SK-N-SH treated with all-trans-retinoic acid at 6 μM for 48 hours (cell line): ENCODE measurements around the gene CAD.

ENCODE experiments used
- ATAC-seq: fragments of 200-7000 bp; cut with Tn5 transposase; 3 replicates; pipeline ENCODE4 v1.9.1; 2020; ENCODE audit warnings: mild to moderate bottlenecking, moderate library complexity
- ARNTL ChIP-seq: fragments of 450-650 bp; formaldehyde crosslinking; IDR thresholded peaks from 2 replicates; pipeline ENCODE4 v1.5.0; 2020; ENCODE audit warnings: low read depth, mild to moderate bottlenecking, moderate library complexity, borderline replicate concordance
- BACH2 ChIP-seq: fragments of 250-450 bp; sonication (Bioruptor Pico); IDR thresholded peaks from 2 replicates; pipeline ENCODE4 v1.9.0; 2021; ENCODE audit warnings: mild to moderate bottlenecking, borderline replicate concordance
- CSDC2 ChIP-seq: fragments of 250-450 bp; sonication (Bioruptor Pico); IDR thresholded peaks from 2 replicates; pipeline ENCODE4 v1.5.0; 2020; ENCODE audit warnings: mild to moderate bottlenecking, moderate library complexity
- CSRNP3 ChIP-seq: fragments of 250-450 bp; sonication (Bioruptor Pico); IDR thresholded peaks from 2 replicates; pipeline ENCODE4 v1.5.1; 2021; ENCODE audit warnings: mild to moderate bottlenecking, moderate library complexity
- ESRRG ChIP-seq: fragments of 250-450 bp; sonication (Bioruptor Pico); IDR thresholded peaks from 2 replicates; pipeline ENCODE4 v1.6.1; 2021; ENCODE audit warnings: mild to moderate bottlenecking
- ISL1 ChIP-seq: fragments of 250-450 bp; sonication (Bioruptor Pico); IDR thresholded peaks from 2 replicates; pipeline ENCODE4 v2.1.2; 2022; ENCODE audit warnings: mild to moderate bottlenecking, moderate library complexity
- OSR1 ChIP-seq: fragments of 250-450 bp; sonication (Bioruptor Pico); IDR thresholded peaks from 2 replicates; pipeline ENCODE4 v1.8.0; 2022; ENCODE audit warnings: moderate library complexity, mild to moderate bottlenecking, inconsistent platforms
- PATZ1 ChIP-seq: fragments of 250-450 bp; sonication (Bioruptor Pico); IDR thresholded peaks from 2 replicates; pipeline ENCODE4 v1.8.0; 2020; ENCODE audit warnings: mild to moderate bottlenecking, moderate library complexity, borderline replicate concordance
- POU6F1 ChIP-seq: fragments of 250-450 bp; sonication (Bioruptor Pico); IDR thresholded peaks from 2 replicates; pipeline ENCODE4 v1.8.0; 2021; ENCODE audit warnings: low read depth, mild to moderate bottlenecking, moderate library complexity, borderline replicate concordance
- PPARA ChIP-seq: fragments of 250-450 bp; sonication (Bioruptor Pico); IDR thresholded peaks from 2 replicates; pipeline ENCODE4 v1.5.0; 2020; ENCODE audit warnings: mild to moderate bottlenecking, borderline replicate concordance
- SNAI2 ChIP-seq: fragments of 250-450 bp; sonication (Bioruptor Pico); IDR thresholded peaks from 2 replicates; pipeline ENCODE4 v1.5.0; 2020; ENCODE audit warnings: mild to moderate bottlenecking, moderate library complexity
- TCF4 ChIP-seq: fragments of 250-450 bp; sonication (Bioruptor Pico); IDR thresholded peaks from 2 replicates; pipeline ENCODE4 v1.8.0; 2021; ENCODE audit warnings: mild to moderate bottlenecking, moderate library complexity, borderline replicate concordance
- TOX ChIP-seq: fragments of 250-450 bp; sonication (Bioruptor Pico); IDR thresholded peaks from 2 replicates; pipeline ENCODE4 v1.8.0; 2021; ENCODE audit warnings: mild to moderate bottlenecking, moderate library complexity, borderline replicate concordance
- TSHZ2 ChIP-seq: fragments of 250-450 bp; sonication (Bioruptor Pico); IDR thresholded peaks from 2 replicates; pipeline ENCODE4 v1.5.0; 2020; ENCODE audit warnings: mild to moderate bottlenecking, moderate library complexity
- ZFP3 ChIP-seq: fragments of 250-450 bp; sonication (Bioruptor Pico); IDR thresholded peaks from 2 replicates; pipeline ENCODE4 v1.5.0; 2020; ENCODE audit warnings: mild to moderate bottlenecking, moderate library complexity
- ZFP30 ChIP-seq: fragments of 450-650 bp; formaldehyde crosslinking; IDR thresholded peaks from 2 replicates; pipeline ENCODE4 v1.5.0; 2022; ENCODE audit warnings: mild to moderate bottlenecking, moderate library complexity
- ZNF565 ChIP-seq: fragments of 450-650 bp; formaldehyde crosslinking; conservative IDR thresholded peaks from 2 replicates; pipeline ENCODE4 v1.5.0; 2020; ENCODE audit warnings: low read depth, mild to moderate bottlenecking, moderate library complexity
- ZNF70 ChIP-seq: fragments of 450-650 bp; formaldehyde crosslinking; IDR thresholded peaks from 2 replicates; pipeline ENCODE4 v1.5.0; 2020; ENCODE audit warnings: mild to moderate bottlenecking, moderate library complexity

Gene CAD

GRCh38 chr2:27280826-27281225 is 63.7 kb downstream of the CAD start (continued):
- no peak for TF ChIP-seq TSHZ2 (CRISPR knock-in tag)
- TF ChIP-seq, all 23 proteins: peak for 0

- ATAC-seq = no peak
- TF ChIP-seq TSHZ2 (CRISPR knock-in tag) (no peak), CSDC2 (no peak), ISL1 (CRISPR knock-in tag) (no peak), CSRNP3 (CRISPR knock-in tag) (no peak), ZNF565 (no peak), BACH2 (no peak), ARNTL (CRISPR knock-in tag) (no peak), SNAI2 (CRISPR knock-in tag) (no peak), ZFP30 (CRISPR knock-in tag) (no peak), ZFP3 (CRISPR knock-in tag) (no peak), TOX (CRISPR knock-in tag) (no peak), OSR1 (CRISPR knock-in tag) (no peak)
Measured at GRCh38 chr2:27281442-27281841, 64.3 kb downstream of the CAD start.

GRCh38 chr2:27281855-27282559 is 64.8 kb downstream of the CAD start, which contains the start of gene TRIM54:
Gene TRIM54 (plus strand): TSS chr2:27282429. CDS start chr2:27282732, 303 bp downstream.
- no peak for TF ChIP-seq PATZ1
- TF ChIP-seq TSHZ2 (CRISPR knock-in tag) = no peak
- TF ChIP-seq ZNF565 = no peak
- TF ChIP-seq PPARA (CRISPR knock-in tag) = no peak
- no peak for TF ChIP-seq CSDC2
- TF ChIP-seq ESRRG (CRISPR knock-in tag) = no peak
- TF ChIP-seq ISL1 (CRISPR knock-in tag) = no peak
- no peak for TF ChIP-seq BACH2
- TF ChIP-seq ZNF70 (CRISPR knock-in tag) = no peak
- no peak for TF ChIP-seq SNAI2 (CRISPR knock-in tag)
- no peak for TF ChIP-seq OSR1 (CRISPR knock-in tag)
- no peak for TF ChIP-seq TCF4 (CRISPR knock-in tag)
- TF ChIP-seq ZFP30 (CRISPR knock-in tag) = no peak
- TF ChIP-seq CSRNP3 (CRISPR knock-in tag) = no peak
- TF ChIP-seq POU6F1 (CRISPR knock-in tag) = no peak
- ATAC-seq = no peak
